Daoy (cell line): ENCODE measurements around the gene SIK1. TPM values are rescaled to one million over a fixed set of nuclear protein-coding genes. Genes with fewer than 3 reads are reported as not detected.
"Not testable (repeated sequence)": the region's sequence is repeated elsewhere in the genome, so short reads cannot be mapped to it uniquely, and the experiment has no call there.

Experiments
- DNase-seq: peaks from one replicate; pipeline ENCODE4 v3.0.0-alpha.2; 2015; ENCODE audit warnings: low read depth
- total RNA-seq: library from RNA; depleted of rRNA; stranded (reverse); fragments of >200 nt; shearing (Covaris generic); gene quantifications from 2 replicates; pipeline ENCODE4 v1.2.3, GENCODE V29; 2014

SIK1 gene
- total RNA-seq, 1 experiment from 2014 or later, result 1.8 TPM

- DNase-seq, result not testable (repeated sequence)
These were observed 12.6 kb upstream of the SIK1 start for GRCh38 chr21:43439316-43440075.

GRCh38 chr21:43436272-43436671 is 9.3 kb upstream of the SIK1 start:
- not testable (repeated sequence) for DNase-seq

GRCh38 chr21:43433340-43434136 is 6.6 kb upstream of the SIK1 start:
- DNase-seq, result not testable (repeated sequence)

GRCh38 chr21:43430830-43431416 is 4.0 kb upstream of the SIK1 start:
- DNase-seq, result not testable (repeated sequence)

- DNase-seq, result not testable (repeated sequence)
These were observed 2.0 kb upstream of the SIK1 start for GRCh38 chr21:43428964-43429363.

- DNase-seq, result not testable (repeated sequence)
These were observed 270 bp upstream of the SIK1 start for GRCh38 chr21:43427242-43427559.

- DNase-seq, result not testable (repeated sequence)
These were observed 927 bp downstream of the SIK1 start for GRCh38 chr21:43426004-43426403.

- not testable (repeated sequence) for DNase-seq
These were observed 7.5 kb downstream of the SIK1 start for GRCh38 chr21:43419475-43419874.

GRCh38 chr21:43414576-43414975 is 12.4 kb downstream of the SIK1 start:
- DNase-seq, result not testable (repeated sequence)

GRCh38 chr21:43412020-43412788 is 14.7 kb downstream of the SIK1 start:
- DNase-seq, result not testable (repeated sequence)

- not testable (repeated sequence) for DNase-seq
These were observed 16.4 kb downstream of the SIK1 start for GRCh38 chr21:43410456-43411068.

- DNase-seq, result not testable (repeated sequence)
These were observed 19.8 kb downstream of the SIK1 start for GRCh38 chr21:43407139-43407538.

GRCh38 chr21:43404450-43404849 is 22.5 kb downstream of the SIK1 start:
- not testable (repeated sequence) for DNase-seq

- not testable (repeated sequence) for DNase-seq
These were observed 23.1 kb downstream of the SIK1 start for GRCh38 chr21:43403651-43404430.

GRCh38 chr21:43401125-43401524 is 25.8 kb downstream of the SIK1 start:
- not testable (repeated sequence) for DNase-seq

- not testable (repeated sequence) for DNase-seq
These were observed 27.3 kb downstream of the SIK1 start for GRCh38 chr21:43399595-43400015.

- DNase-seq, result not testable (repeated sequence)
These were observed 27.8 kb downstream of the SIK1 start for GRCh38 chr21:43399136-43399535.

- DNase-seq, result not testable (repeated sequence)
These were observed 28.4 kb downstream of the SIK1 start for GRCh38 chr21:43398533-43398932.

GRCh38 chr21:43398000-43398399 is 28.9 kb downstream of the SIK1 start:
- DNase-seq, result not testable (repeated sequence)

GRCh38 chr21:43397439-43397808 is 29.5 kb downstream of the SIK1 start:
- DNase-seq, result not testable (repeated sequence)
